HL-60 (cell line): ENCODE results near the gene CSF1.

Experiments
- DNase-seq, 2 experiments: peaks; one replicate each; pipeline ENCODE4 v3.0.0-alpha.2; 2010 to 2020; ENCODE audit warnings: low read depth in 1 of 2, low spot score in 1 of 2
- H3K27ac ChIP-seq: fragments of 250-450 bp; sonication (Bioruptor Pico); replicated peaks from 2 replicates; pipeline ENCODE4 v1.5.1; 2020; ENCODE audit warnings: mild to moderate bottlenecking, moderate library complexity
- H3K27me3 ChIP-seq: fragments of 250-450 bp; sonication (Bioruptor Pico); 2 replicates; pipeline ENCODE4 v1.5.1; 2021; ENCODE audit warnings: mild to moderate bottlenecking, moderate library complexity; ENCODE audit not compliant: insufficient read depth, poor library complexity, severe bottlenecking
- H3K4me3 ChIP-seq: replicated peaks from 2 replicates; pipeline ENCODE4 v1.5.1; 2011; ENCODE audit warnings: mild to moderate bottlenecking, control low read depth, low read length; ENCODE audit not compliant: insufficient read depth
- GABPA ChIP-seq: IDR thresholded peaks from 2 replicates; pipeline ENCODE4 v1.6.1; 2012; ENCODE audit warnings: low read depth
- POLR2AphosphoS5 ChIP-seq: IDR thresholded peaks from 2 replicates; pipeline ENCODE4 v1.6.1; 2012; ENCODE audit warnings: low read depth
- REST ChIP-seq: IDR thresholded peaks from 2 replicates; pipeline ENCODE4 v1.6.1; 2012; ENCODE audit warnings: low read depth; ENCODE audit not compliant: insufficient replicate concordance
- SPI1 ChIP-seq: IDR thresholded peaks from 2 replicates; pipeline ENCODE4 v1.6.1; 2012; ENCODE audit warnings: low read depth, mild to moderate bottlenecking, borderline replicate concordance
- TF ChIP-seq, protein P1 (sequence below): IDR thresholded peaks from one replicate; pipeline ENCODE4 v1.5.1; 2011; ENCODE audit warnings: low read length, control low read depth, inconsistent platforms; ENCODE audit not compliant: insufficient read depth

CSF1 gene

DNA sequence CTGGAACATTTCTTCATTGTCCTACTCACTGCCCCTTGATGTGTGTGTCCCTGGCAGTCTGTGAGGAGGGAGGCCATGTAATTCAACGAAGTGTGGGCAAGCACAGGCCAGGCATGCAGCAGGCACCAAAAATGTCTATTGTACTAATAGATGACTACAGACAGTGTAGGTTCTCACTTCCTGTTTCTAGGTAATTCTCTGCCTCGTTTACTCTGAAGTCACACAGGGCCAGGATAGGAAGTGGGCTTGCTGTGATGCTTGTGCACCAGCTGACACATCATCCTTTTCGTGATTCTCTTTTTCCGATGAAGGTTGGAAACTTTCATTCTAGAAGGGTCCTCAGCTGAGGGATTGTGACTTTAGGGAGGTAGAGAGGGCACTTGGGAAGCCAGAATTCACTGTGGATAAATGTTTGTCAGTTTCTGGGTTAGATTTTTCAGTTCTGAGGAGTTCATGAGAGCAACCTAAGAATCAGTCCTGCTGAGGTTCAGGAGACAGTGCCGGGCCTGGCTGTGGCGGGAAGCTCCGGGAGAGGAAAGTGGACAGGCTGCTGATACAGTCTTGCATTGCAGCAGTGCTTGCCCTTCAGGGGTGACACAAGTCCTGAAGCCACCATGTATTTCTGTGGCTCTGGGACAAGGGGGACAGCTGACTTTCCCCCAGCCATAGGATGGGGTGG lies 4.3 kb upstream of the CSF1 start:
- no peak overlapping the region for H3K4me3 ChIP-seq
- DNase-seq: peak in 1 of 2 experiments; percentile 35
- peaks cover 12% of the 10 kb centered on the region for H3K27me3 ChIP-seq
- TF ChIP-seq REST: no peak
- TF ChIP-seq, protein P1, sequence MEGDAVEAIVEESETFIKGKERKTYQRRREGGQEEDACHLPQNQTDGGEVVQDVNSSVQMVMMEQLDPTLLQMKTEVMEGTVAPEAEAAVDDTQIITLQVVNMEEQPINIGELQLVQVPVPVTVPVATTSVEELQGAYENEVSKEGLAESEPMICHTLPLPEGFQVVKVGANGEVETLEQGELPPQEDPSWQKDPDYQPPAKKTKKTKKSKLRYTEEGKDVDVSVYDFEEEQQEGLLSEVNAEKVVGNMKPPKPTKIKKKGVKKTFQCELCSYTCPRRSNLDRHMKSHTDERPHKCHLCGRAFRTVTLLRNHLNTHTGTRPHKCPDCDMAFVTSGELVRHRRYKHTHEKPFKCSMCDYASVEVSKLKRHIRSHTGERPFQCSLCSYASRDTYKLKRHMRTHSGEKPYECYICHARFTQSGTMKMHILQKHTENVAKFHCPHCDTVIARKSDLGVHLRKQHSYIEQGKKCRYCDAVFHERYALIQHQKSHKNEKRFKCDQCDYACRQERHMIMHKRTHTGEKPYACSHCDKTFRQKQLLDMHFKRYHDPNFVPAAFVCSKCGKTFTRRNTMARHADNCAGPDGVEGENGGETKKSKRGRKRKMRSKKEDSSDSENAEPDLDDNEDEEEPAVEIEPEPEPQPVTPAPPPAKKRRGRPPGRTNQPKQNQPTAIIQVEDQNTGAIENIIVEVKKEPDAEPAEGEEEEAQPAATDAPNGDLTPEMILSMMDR: no peak
- TF ChIP-seq SPI1: peak; percentile 96
- H3K27ac ChIP-seq: no peak overlapping the region

DNA sequence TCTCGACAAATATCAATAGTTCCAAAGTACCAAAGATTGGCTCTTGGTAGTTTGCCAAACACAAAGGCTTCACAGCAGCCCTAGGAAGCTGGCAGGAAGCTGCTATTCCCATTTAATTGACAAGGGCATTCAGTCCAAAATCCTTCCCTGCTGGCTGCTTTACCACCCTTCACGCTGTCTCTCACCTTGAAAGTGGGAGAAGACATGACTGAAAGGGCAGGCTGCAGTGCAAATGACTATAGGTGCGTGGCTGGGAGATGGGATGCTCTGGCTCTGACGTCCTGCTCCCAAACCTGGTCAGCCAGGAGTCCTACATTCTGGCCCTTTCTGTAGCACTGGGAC lies 3.8 kb upstream of the CSF1 start:
- Histone ChIP-seq H3K27me3 (peaks cover 18% of the 10 kb centered on the region), H3K27ac (no peak overlapping the region), H3K4me3 (no peak overlapping the region)
- TF ChIP-seq, protein P1: no peak
- TF ChIP-seq REST (no peak), POLR2AphosphoS5 (no peak), SPI1 (no peak), GABPA (no peak)
- DNase-seq: no peak

- H3K27ac ChIP-seq: no peak overlapping the region
- H3K4me3 ChIP-seq: no peak overlapping the region
- no peak for TF ChIP-seq REST
- no peak for TF ChIP-seq SPI1
- no peak for TF ChIP-seq GABPA
- no peak for TF ChIP-seq POLR2AphosphoS5
- TF ChIP-seq, protein P1: no peak
- DNase-seq: no peak
- peaks cover 21% of the 10 kb centered on the region for H3K27me3 ChIP-seq
These were observed 3.4 kb upstream of the CSF1 start for GRCh38 chr1:109907190-109907774.
